AG09309 (cell line): Measurements from ENCODE around the gene FAM216A.

Experiments
- DNase-seq: peaks from one replicate; pipeline ENCODE4 v3.0.0-alpha.2; 2010; ENCODE audit warnings: low read depth
- H3K4me3 ChIP-seq: 2 replicates; pipeline ENCODE4 v1.5.1; 2011; ENCODE audit warnings: mild to moderate bottlenecking, low read depth, low read length, moderate library complexity; ENCODE audit not compliant: control insufficient read depth
- TF ChIP-seq, protein P1 (sequence below): IDR thresholded peaks from 2 replicates; pipeline ENCODE4 v1.5.1; 2011; ENCODE audit warnings: mild to moderate bottlenecking, low read depth, low read length, inconsistent platforms; ENCODE audit not compliant: insufficient read depth, control insufficient read depth; ENCODE audit errors: missing control alignments

The FAM216A gene

DNA sequence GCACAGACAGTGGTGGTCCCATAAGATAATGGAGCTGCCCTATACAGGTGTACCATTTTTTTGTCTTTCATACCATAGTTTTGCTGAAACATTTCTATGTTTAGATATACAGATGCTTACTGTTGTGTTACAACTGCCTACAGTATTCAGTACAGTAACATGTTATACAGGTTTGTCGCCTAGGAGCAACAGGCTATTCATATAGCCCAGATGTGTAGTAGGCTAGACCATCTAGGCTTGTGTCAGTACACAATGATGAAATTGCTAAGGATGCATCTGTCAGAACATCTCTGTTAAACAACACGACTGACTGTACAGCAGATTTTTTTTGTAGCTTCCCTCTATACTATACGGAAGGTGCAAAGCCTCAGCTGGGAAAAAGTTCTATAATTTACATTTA is 64.0 kb downstream of the FAM216A start:
- no peak for DNase-seq
- H3K4me3 ChIP-seq: no peak overlapping the region
- TF ChIP-seq, protein P1, sequence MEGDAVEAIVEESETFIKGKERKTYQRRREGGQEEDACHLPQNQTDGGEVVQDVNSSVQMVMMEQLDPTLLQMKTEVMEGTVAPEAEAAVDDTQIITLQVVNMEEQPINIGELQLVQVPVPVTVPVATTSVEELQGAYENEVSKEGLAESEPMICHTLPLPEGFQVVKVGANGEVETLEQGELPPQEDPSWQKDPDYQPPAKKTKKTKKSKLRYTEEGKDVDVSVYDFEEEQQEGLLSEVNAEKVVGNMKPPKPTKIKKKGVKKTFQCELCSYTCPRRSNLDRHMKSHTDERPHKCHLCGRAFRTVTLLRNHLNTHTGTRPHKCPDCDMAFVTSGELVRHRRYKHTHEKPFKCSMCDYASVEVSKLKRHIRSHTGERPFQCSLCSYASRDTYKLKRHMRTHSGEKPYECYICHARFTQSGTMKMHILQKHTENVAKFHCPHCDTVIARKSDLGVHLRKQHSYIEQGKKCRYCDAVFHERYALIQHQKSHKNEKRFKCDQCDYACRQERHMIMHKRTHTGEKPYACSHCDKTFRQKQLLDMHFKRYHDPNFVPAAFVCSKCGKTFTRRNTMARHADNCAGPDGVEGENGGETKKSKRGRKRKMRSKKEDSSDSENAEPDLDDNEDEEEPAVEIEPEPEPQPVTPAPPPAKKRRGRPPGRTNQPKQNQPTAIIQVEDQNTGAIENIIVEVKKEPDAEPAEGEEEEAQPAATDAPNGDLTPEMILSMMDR: no peak

DNA sequence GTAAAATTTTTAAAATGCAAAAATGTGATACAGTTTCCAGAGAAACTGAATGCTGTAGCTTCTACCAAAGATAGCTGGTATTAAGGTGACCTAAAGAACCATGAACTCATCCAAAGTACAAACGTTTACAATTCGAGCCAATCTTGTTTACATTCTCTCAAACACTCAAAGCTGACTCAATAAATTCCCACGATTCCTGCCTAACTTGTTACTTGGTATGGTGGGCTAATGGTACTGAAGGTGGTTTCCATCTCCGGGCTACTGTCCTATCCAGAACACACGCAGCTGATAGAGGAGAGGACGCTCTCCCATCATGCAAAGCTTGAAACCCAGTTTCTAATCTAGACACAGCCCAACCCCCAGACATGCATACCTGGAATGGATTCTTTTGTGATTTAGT is 65.0 kb downstream of the FAM216A start:
- TF ChIP-seq, protein P1: no peak
- no peak for DNase-seq
- no peak overlapping the region for H3K4me3 ChIP-seq

DNA sequence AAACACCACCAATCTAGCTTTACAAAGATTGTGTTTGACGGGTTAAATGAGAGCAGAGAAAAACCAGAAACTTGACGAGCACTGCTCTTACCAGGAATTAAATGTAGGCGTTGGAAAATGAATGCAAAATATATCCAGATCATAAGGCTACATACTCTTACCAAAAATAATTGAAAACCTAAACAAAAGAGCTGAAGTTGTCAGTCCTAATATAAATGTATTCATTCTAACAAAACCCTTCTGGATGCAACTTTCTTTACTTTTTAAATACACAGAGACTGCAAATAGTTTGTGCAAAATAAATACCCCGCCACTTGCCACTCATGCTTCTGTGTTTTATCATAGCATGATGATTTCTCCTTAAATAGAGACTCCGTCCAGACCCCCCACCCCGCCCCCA is 66.2 kb downstream of the FAM216A start:
- TF ChIP-seq, protein P1: no peak
- DNase-seq: no peak
- no peak overlapping the region for H3K4me3 ChIP-seq

DNA sequence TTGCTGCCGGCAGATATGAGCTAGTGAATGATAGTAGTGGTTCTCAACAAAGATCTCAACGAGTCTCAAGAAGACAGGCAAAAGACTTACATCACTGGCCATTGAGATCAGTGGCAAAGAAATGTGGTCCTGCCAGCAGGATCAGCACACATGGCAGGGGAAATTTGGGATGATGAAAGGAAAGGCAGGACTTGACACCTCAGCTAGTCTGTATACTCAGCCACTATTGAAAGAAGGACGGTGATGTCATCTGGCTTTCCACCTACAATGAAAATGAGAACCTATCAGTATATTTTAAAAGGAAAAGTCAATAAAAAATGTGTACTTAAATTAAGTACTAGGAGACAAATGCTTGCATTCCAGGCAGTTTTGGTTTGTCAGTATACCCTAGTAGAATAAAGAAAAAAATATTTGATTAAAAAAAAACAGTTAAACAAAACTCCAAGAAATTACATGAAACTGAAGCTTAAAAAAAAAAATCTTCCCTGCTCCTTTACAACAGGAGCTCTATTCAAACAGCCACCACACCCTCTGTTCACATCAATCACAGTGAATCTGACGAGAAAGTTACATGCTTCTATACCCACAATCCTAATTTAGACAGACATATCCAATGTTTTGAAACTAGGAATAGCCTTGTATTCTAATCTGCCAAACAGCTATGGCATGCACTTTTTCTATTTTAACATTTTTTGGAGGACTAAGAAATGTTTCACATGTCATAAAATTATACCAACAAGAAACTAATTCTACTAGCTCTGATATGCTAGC is 68.4 kb downstream of the FAM216A start:
- DNase-seq: no peak
- TF ChIP-seq, protein P1: no peak
- H3K4me3 ChIP-seq: no peak overlapping the region

DNA sequence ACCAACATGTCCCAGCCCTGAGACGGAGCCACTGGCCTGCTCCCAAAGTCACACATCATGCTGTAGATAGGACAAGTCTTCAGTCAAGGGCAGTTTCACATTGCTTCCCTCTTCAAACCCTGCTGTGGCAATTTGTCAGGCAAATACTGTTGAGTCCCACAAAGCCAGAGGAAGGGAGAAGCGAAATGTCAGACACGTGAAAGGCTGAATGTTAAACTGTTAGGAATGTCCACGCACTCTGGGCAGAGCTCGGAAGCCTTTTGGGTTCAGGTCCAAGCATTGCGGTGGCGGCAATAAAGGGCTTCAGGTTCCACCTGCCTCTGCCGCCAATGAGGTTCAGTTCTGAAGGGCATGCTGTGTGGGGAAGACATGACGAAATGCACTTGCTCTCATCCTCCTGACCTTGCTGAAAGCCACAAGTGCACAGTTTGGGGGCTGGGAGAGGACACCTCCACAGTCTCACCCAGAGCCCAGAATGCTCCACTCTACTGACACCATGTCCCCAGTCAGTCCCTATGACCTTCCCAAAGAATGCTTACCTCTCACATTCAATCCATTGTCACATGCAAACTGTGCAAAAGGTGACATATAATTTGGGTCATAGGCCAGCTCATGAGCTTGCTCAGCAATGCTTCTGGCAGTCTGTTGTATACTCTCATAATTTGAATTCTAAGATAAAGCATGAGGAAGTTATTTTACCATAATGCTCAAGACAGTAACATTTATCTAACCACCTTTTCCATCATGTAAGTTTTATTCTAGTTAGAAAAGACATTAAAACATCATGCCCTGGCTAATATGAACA is 69.2 kb downstream of the FAM216A start:
- H3K4me3 ChIP-seq: no peak overlapping the region
- TF ChIP-seq, protein P1: no peak
- DNase-seq: no peak

DNA sequence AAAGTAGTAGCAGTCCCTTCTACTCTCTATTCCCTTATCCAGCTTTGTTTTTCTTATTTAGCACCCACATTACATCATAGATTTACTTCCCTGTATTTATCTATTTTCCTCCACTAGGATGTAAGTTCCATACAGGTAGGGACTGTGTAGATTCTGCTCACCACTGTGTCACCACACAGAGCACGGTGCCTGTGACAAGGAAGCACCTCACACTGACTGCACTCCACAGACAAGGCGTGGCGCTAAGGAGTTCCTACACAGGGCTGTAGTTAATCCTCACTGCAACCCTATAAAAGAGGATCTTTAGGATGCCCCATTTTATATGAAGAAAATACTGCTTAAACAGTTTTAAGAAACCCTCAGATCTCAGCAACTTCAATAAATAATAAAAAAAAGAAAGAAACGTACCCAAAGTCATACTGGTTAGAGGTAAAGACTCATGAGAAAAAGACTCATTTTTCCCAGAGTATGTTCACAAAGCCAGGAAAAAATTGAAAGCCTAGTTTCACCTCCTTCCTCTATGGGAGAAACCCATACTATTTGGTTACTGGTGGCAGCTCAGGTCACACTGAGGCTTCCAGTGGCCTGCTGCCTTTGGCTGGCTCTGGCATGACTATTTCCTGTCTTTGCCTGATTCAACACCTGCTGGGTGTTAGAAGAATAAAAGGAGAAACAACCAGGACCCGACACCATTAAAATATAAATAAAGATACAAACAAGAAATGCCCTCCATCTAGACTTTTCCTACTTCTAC is 70.4 kb downstream of the FAM216A start:
- no peak for DNase-seq
- H3K4me3 ChIP-seq: no peak overlapping the region
- TF ChIP-seq, protein P1: no peak
